ENCODE results near the gene SERPINF2.
"Not testable (repeated sequence)": the region's sequence is repeated elsewhere in the genome, so short reads cannot be mapped to it uniquely, and the experiment has no call there.

The SERPINF2 gene

DNA sequence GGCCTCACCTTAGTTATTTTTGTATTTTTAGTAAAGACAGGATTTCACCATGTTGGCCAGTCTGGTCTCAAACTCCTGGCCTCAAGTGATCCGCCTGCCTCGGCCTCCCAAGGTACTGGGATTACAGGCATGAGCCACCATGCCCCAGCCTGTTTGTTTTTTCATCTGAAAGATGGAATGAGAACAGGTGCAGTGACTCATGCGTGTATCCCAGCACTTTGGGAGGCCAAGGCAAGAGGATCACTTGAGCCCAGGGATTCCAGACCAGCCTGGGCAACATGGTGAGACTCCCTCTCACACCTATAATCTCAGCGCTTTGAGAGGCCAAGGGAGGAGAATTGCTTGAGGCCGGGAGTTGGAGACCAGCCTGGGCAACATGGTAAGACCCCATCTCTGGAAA, 42.8 kb upstream of the SERPINF2 start:
- not testable (repeated sequence) for H4K91ac ChIP-seq (ENCODE audit: low read depth, low read length); H3K18ac ChIP-seq (ENCODE audit: low read length)

DNA sequence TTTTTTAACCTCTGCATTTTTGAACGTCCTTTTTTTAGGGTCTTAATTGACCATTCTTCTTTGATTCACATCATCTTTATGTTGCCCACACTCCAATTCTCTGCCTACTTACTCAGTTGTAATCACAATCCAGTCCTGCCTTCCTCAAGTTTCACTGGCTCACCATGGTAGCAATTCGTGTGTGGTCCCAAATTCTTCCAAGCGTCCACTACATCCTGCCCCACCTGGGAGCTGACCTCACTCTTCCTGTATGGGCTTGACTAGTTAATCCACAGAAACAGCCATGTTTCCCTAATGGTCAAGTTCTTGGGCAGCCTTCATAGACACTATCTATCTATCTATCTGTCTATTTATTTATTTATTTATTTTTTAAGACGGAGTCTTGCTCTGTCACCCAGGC, 39.6 kb upstream of the SERPINF2 start:
- Histone ChIP-seq H2BK12ac (ENCODE audit: low read length) (no peak overlapping the region), H3K14ac (ENCODE audit: low read length) (no peak overlapping the region), H3K27me3 (ENCODE audit: insufficient read depth, low read length) (no peaks in the 10 kb centered on the region), H3K23ac (ENCODE audit: low read length) (no peak overlapping the region), H4K91ac (ENCODE audit: low read depth, low read length) (no peak overlapping the region), H3K36me3 (ENCODE audit: control insufficient read depth in 1 of 2, insufficient read depth in 2 of 2, low read length in 2 of 2) (no peaks in the 10 kb centered on the region), H3K79me2 (ENCODE audit: control insufficient read depth, insufficient read depth, low read length, poor library complexity) (no peaks in the 10 kb centered on the region), H3K9me3 (ENCODE audit: insufficient read depth, low read depth, low read length) (no peaks in the 10 kb centered on the region), H3K9ac (ENCODE audit: low read length) (no peak overlapping the region), H3K18ac (ENCODE audit: low read length) (no peak overlapping the region), H2AFZ (ENCODE audit: insufficient read depth, low read length, poor library complexity) (no peak overlapping the region), H3K4me3 (ENCODE audit: low read depth, low read length) (no peak overlapping the region), H3K79me1 (ENCODE audit: low read length) (no peaks in the 10 kb centered on the region), H3K27ac (ENCODE audit: low read depth, low read length) (no peak overlapping the region), H2AK5ac (ENCODE audit: low read length) (no peak overlapping the region), H4K12ac (ENCODE audit: low read depth, low read length) (no peak overlapping the region), H3K4me2 (ENCODE audit: low read length) (no peak overlapping the region), H3K4me1 (ENCODE audit: control insufficient read depth in 1 of 2, insufficient read depth in 2 of 2, low read length in 2 of 2) (peaks cover 0 to 2% of the 10 kb centered on the region in 2 experiments), H4K8ac (ENCODE audit: low read depth, low read length) (no peak overlapping the region), H2BK120ac (ENCODE audit: insufficient read depth, low read length, poor library complexity) (no peak overlapping the region), H2BK5ac (ENCODE audit: low read depth, low read length, poor library complexity) (no peak overlapping the region), H3K4ac (ENCODE audit: low read depth, low read length) (no peak overlapping the region)
- peak in 1 of 2 donors; percentile 8 for DNase-seq
- no CpG with 5 or more reads among the region's 4 CpGs for WGBS (ENCODE audit: extremely low coverage, insufficient coverage, insufficient read length)

More for the DNA sequence above, 42.8 kb upstream of the SERPINF2 start:
- WGBS (ENCODE audit: extremely low coverage, insufficient coverage, insufficient read length): no CpG with 5 or more reads among the region's 5 CpGs
- H3K4ac ChIP-seq (ENCODE audit: low read depth, low read length); H2AK5ac ChIP-seq (ENCODE audit: low read length); H3K4me1 ChIP-seq (ENCODE audit: control insufficient read depth in 1 of 2, insufficient read depth in 2 of 2, low read length in 2 of 2); H2AFZ ChIP-seq (ENCODE audit: insufficient read depth, low read length, poor library complexity); H3K9ac ChIP-seq (ENCODE audit: low read length); H3K4me2 ChIP-seq (ENCODE audit: low read length); H3K27me3 ChIP-seq (ENCODE audit: insufficient read depth, low read length); H3K27ac ChIP-seq (ENCODE audit: low read depth, low read length); H3K14ac ChIP-seq (ENCODE audit: low read length); H3K79me1 ChIP-seq (ENCODE audit: low read length); H3K9me3 ChIP-seq (ENCODE audit: insufficient read depth, low read depth, low read length); H4K8ac ChIP-seq (ENCODE audit: low read depth, low read length); H3K23ac ChIP-seq (ENCODE audit: low read length); H2BK12ac ChIP-seq (ENCODE audit: low read length); H4K12ac ChIP-seq (ENCODE audit: low read depth, low read length); H3K79me2 ChIP-seq (ENCODE audit: control insufficient read depth, insufficient read depth, low read length, poor library complexity); H3K4me3 ChIP-seq (ENCODE audit: low read depth, low read length); H2BK5ac ChIP-seq (ENCODE audit: low read depth, low read length, poor library complexity); H2BK120ac ChIP-seq (ENCODE audit: insufficient read depth, low read length, poor library complexity); H3K36me3 ChIP-seq (ENCODE audit: control insufficient read depth in 1 of 2, insufficient read depth in 2 of 2, low read length in 2 of 2): not testable (repeated sequence)
- DNase-seq: peak in 1 of 2 donors; percentile 48

DNA sequence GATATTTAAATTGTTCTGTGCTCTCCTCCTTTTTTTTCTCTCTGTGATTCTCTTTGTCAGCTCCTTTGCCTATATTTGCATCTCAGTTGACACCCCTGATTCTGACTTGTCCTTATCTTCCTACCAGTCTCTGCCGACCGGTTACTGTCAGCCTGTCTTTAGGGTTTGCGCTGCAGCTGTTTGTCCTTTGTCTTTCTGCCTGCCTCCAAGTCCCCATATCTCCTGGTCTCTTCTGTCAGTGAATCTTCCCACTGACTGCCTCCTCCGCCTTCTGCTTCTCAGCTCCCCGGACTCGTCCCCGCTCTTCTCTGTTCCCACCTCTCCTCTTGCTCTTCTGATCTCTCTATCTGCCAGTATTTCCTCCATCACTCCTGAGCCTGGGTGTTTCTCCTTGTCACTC, 37.7 kb upstream of the SERPINF2 start:
- no peak overlapping the region for H3K23ac ChIP-seq (ENCODE audit: low read length)
- no peak overlapping the region for H2BK120ac ChIP-seq (ENCODE audit: insufficient read depth, low read length, poor library complexity)
- no peak overlapping the region for H3K18ac ChIP-seq (ENCODE audit: low read length)
- WGBS (ENCODE audit: extremely low coverage, insufficient coverage, insufficient read length): no CpG with 5 or more reads among the region's 7 CpGs
- no peaks in the 10 kb centered on the region for H3K9me3 ChIP-seq (ENCODE audit: insufficient read depth, low read depth, low read length)
- H3K79me1 ChIP-seq (ENCODE audit: low read length): peaks cover 2% of the 10 kb centered on the region
- no peak overlapping the region for H3K4me2 ChIP-seq (ENCODE audit: low read length)
- H2BK12ac ChIP-seq (ENCODE audit: low read length): no peak overlapping the region
- H3K9ac ChIP-seq (ENCODE audit: low read length): no peak overlapping the region
- H3K27me3 ChIP-seq (ENCODE audit: insufficient read depth, low read length): no peaks in the 10 kb centered on the region
- no peak overlapping the region for H3K4me3 ChIP-seq (ENCODE audit: low read depth, low read length)
- H3K4ac ChIP-seq (ENCODE audit: low read depth, low read length): no peak overlapping the region
- no peaks in the 10 kb centered on the region for H3K36me3 ChIP-seq (ENCODE audit: control insufficient read depth in 1 of 2, insufficient read depth in 2 of 2, low read length in 2 of 2)
- no peak overlapping the region for H4K91ac ChIP-seq (ENCODE audit: low read depth, low read length)
- H4K12ac ChIP-seq (ENCODE audit: low read depth, low read length): no peak overlapping the region
- H2AFZ ChIP-seq (ENCODE audit: insufficient read depth, low read length, poor library complexity): no peak overlapping the region
- H2BK5ac ChIP-seq (ENCODE audit: low read depth, low read length, poor library complexity): no peak overlapping the region
- no peak for DNase-seq
- H3K27ac ChIP-seq (ENCODE audit: low read depth, low read length): no peak overlapping the region
- H3K79me2 ChIP-seq (ENCODE audit: control insufficient read depth, insufficient read depth, low read length, poor library complexity): peaks cover 2% of the 10 kb centered on the region
- H3K4me1 ChIP-seq (ENCODE audit: control insufficient read depth in 1 of 2, insufficient read depth in 2 of 2, low read length in 2 of 2): peaks cover 0 to 2% of the 10 kb centered on the region in 2 experiments
- H3K14ac ChIP-seq (ENCODE audit: low read length): no peak overlapping the region
- no peak overlapping the region for H4K8ac ChIP-seq (ENCODE audit: low read depth, low read length)
- H2AK5ac ChIP-seq (ENCODE audit: low read length): no peak overlapping the region

DNA sequence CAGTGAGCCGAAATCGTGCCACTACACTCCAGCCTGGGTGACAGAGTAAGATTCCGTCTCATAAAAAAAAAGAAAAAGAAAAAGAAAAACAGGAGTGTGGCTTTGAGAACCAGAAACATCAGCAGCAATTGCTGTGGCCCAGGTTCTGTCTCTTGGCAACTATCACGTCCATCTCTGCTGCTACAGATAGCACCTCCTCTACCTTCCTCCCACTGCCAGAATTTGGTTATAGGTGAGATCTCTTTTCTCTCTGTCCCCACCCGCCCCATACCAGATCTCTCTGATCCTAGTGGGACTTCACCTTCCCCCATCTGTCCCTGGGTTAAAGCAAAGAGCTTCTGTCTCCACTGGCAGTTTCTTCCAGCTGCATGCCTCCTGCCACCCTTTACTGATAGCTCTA, 35.6 kb upstream of the SERPINF2 start:
- H3K14ac ChIP-seq (ENCODE audit: low read length): no peak overlapping the region
- no peak overlapping the region for H3K4me2 ChIP-seq (ENCODE audit: low read length)
- H3K27ac ChIP-seq (ENCODE audit: low read depth, low read length): no peak overlapping the region
- H3K4ac ChIP-seq (ENCODE audit: low read depth, low read length): no peak overlapping the region
- peak in 1 of 2 donors; percentile 48 for DNase-seq
- peaks cover under 1 to 2% of the 10 kb centered on the region in 2 experiments for H3K36me3 ChIP-seq (ENCODE audit: control insufficient read depth in 1 of 2, insufficient read depth in 2 of 2, low read length in 2 of 2)
- H3K27me3 ChIP-seq (ENCODE audit: insufficient read depth, low read length): no peaks in the 10 kb centered on the region
- H4K8ac ChIP-seq (ENCODE audit: low read depth, low read length): no peak overlapping the region
- no peak overlapping the region for H2BK120ac ChIP-seq (ENCODE audit: insufficient read depth, low read length, poor library complexity)
- no peak overlapping the region for H3K9ac ChIP-seq (ENCODE audit: low read length)
- H3K23ac ChIP-seq (ENCODE audit: low read length): no peak overlapping the region
- H3K79me2 ChIP-seq (ENCODE audit: control insufficient read depth, insufficient read depth, low read length, poor library complexity): peaks cover 3% of the 10 kb centered on the region
- H2BK5ac ChIP-seq (ENCODE audit: low read depth, low read length, poor library complexity): no peak overlapping the region
- peaks cover 7% of the 10 kb centered on the region for H3K79me1 ChIP-seq (ENCODE audit: low read length)
- no peak overlapping the region for H2BK12ac ChIP-seq (ENCODE audit: low read length)
- H2AK5ac ChIP-seq (ENCODE audit: low read length): no peak overlapping the region
- H3K9me3 ChIP-seq (ENCODE audit: insufficient read depth, low read depth, low read length): no peaks in the 10 kb centered on the region
- peaks cover 6 to 9% of the 10 kb centered on the region in 2 experiments for H3K4me1 ChIP-seq (ENCODE audit: control insufficient read depth in 1 of 2, insufficient read depth in 2 of 2, low read length in 2 of 2)
- H3K18ac ChIP-seq (ENCODE audit: low read length): no peak overlapping the region
- H4K12ac ChIP-seq (ENCODE audit: low read depth, low read length): no peak overlapping the region
- no CpG with 5 or more reads among the region's 5 CpGs for WGBS (ENCODE audit: extremely low coverage, insufficient coverage, insufficient read length)
- H2AFZ ChIP-seq (ENCODE audit: insufficient read depth, low read length, poor library complexity): no peak overlapping the region
- no peak overlapping the region for H3K4me3 ChIP-seq (ENCODE audit: low read depth, low read length)
- H4K91ac ChIP-seq (ENCODE audit: low read depth, low read length): no peak overlapping the region

Data from trophoblast cell (in vitro differentiated cells and primary cell).